Endothelial cell of umbilical vein (primary cell): Measurements from ENCODE around the gene TSSC4. TPM values are rescaled to one million over a fixed set of nuclear protein-coding genes. Genes with fewer than 3 reads are reported as not detected.

Experiments used
- BruUV-seq: library from RNA; stranded (reverse); fragments of 400-500 nt; replicated peaks from 2 replicates; lab custom pipeline; 2021; lab: Mats Ljungman, UMichigan
- CTCF ChIA-PET: fragments of 300-600, 350-600 bp; sonication (Branson Sonifier 250); formaldehyde crosslinking; loops from one replicate; lab custom pipeline; 2021; ENCODE audit warnings: antibody characterized with exemption, inconsistent platforms; lab: Charles Lee
- POLR2A ChIA-PET: fragments of 300-600, 350-600 bp; sonication (Branson Sonifier 250); formaldehyde crosslinking; loops from one replicate; lab custom pipeline; 2021; ENCODE audit warnings: antibody characterized with exemption, inconsistent platforms; lab: Charles Lee
- DNase-seq: peaks from one replicate; pipeline ENCODE4 v3.0.0-alpha.2; 2011; ENCODE audit warnings: low read depth, low spot score
- FAIRE-seq: peaks from 2 replicates; lab custom pipeline; 2011; peaks lifted over from hg19 to GRCh38; lab: Jason Lieb, UNC
- H2AFZ ChIP-seq: 2 replicates; pipeline ENCODE4 v1.6.0; 2012; ENCODE audit warnings: low read depth, low read length, control low read depth, inconsistent platforms
- H3K27ac ChIP-seq: 2 replicates; pipeline ENCODE4 v1.5.1; 2011; ENCODE audit warnings: low read depth, mild to moderate bottlenecking, control low read depth, low read length, moderate library complexity; ENCODE audit not compliant: insufficient read depth
- H3K27me3 ChIP-seq, 2 experiments: 2 replicates each; pipeline versions ENCODE4 v1.6.0 to v1.6.1; 2011; ENCODE audit warnings: low read length in 2 of 2, mixed read lengths in 1 of 2; ENCODE audit not compliant: control insufficient read depth in 2 of 2, insufficient read depth in 2 of 2
- H3K36me3 ChIP-seq, 2 experiments: 2 replicates in 1 of 2; 3 replicates in 1 of 2; pipeline ENCODE4 v1.5.1; 2011; ENCODE audit warnings: low read length in 2 of 2, mild to moderate bottlenecking in 1 of 2, moderate library complexity in 1 of 2; ENCODE audit not compliant: control insufficient read depth in 2 of 2, insufficient read depth in 2 of 2; ENCODE audit errors: extremely low read depth in 1 of 2
- H3K4me1 ChIP-seq: 3 replicates; pipeline ENCODE4 v1.5.1; 2011; ENCODE audit warnings: mild to moderate bottlenecking, low read length; ENCODE audit not compliant: control insufficient read depth, insufficient read depth; ENCODE audit errors: extremely low read depth
- H3K4me2 ChIP-seq: 2 replicates; pipeline ENCODE4 v1.6.1; 2011; ENCODE audit warnings: low read length, control low read depth, mixed read lengths; ENCODE audit not compliant: insufficient read depth
- H3K4me3 ChIP-seq, 3 experiments: fragments of 200-600 bp in 1 of 3; sonication (generic), shearing (Covaris generic) in 1 of 3; replicated peaks in 1 of 3; 2 replicates each; pipeline ENCODE4 v1.5.1; 2011 to 2016; ENCODE audit warnings: control low read depth in 3 of 3, low read length in 3 of 3, mild to moderate bottlenecking in 2 of 3, inconsistent platforms in 1 of 3, low read depth in 1 of 3, moderate library complexity in 1 of 3; ENCODE audit not compliant: insufficient read depth in 1 of 3
- H3K79me2 ChIP-seq: 2 replicates; pipeline ENCODE4 v1.6.0; 2012; ENCODE audit warnings: low read length, inconsistent platforms; ENCODE audit not compliant: control insufficient read depth, insufficient read depth
- H3K9ac ChIP-seq: replicated peaks from 2 replicates; pipeline ENCODE3; 2011; ENCODE audit warnings: low read length, control low read depth; ENCODE audit not compliant: insufficient read depth; ENCODE audit errors: extremely low read depth
- H3K9me1 ChIP-seq: replicated peaks from 3 replicates; pipeline ENCODE4 v1.6.0; 2011; ENCODE audit warnings: mild to moderate bottlenecking, low read length; ENCODE audit not compliant: control insufficient read depth, insufficient read depth; ENCODE audit errors: extremely low read depth
- H3K9me3 ChIP-seq: replicated peaks from 2 replicates; pipeline ENCODE4 v1.5.1; 2012; ENCODE audit warnings: low read length, inconsistent platforms; ENCODE audit not compliant: control insufficient read depth, insufficient read depth
- H4K20me1 ChIP-seq: replicated peaks from 2 replicates; pipeline ENCODE3; 2011; ENCODE audit warnings: mild to moderate bottlenecking, low read length; ENCODE audit not compliant: control insufficient read depth, insufficient read depth; ENCODE audit errors: extremely low read depth
- CTCF ChIP-seq, 2 donors: IDR thresholded peaks; 1 replicate in 1 of 2; 2 replicates in 1 of 2; pipeline ENCODE4 v1.5.1; 2011; ENCODE audit warnings: low read length in 2 of 2, mild to moderate bottlenecking in 2 of 2, moderate library complexity in 2 of 2, control low read depth in 1 of 2, inconsistent platforms in 1 of 2, low read depth in 1 of 2; ENCODE audit not compliant: insufficient read depth in 1 of 2; ENCODE audit errors: extremely low read depth in 1 of 2
- EZH2 ChIP-seq: IDR thresholded peaks from 2 replicates; pipeline ENCODE4 v1.6.1; 2012; ENCODE audit warnings: borderline replicate concordance, low read depth, mild to moderate bottlenecking, moderate library complexity, low read length, inconsistent platforms; ENCODE audit not compliant: severe bottlenecking
- FOS ChIP-seq: IDR thresholded peaks from 2 replicates; pipeline ENCODE4 v1.6.1; 2011; ENCODE audit warnings: mild to moderate bottlenecking, low read length, moderate library complexity, borderline replicate concordance; ENCODE audit not compliant: insufficient read depth
- GATA2 ChIP-seq: IDR thresholded peaks from 2 replicates; pipeline ENCODE4 v1.7.0; 2011; ENCODE audit warnings: low read depth, mild to moderate bottlenecking, moderate library complexity, mixed read lengths, low read length; ENCODE audit not compliant: insufficient read length, insufficient read depth
- JUN ChIP-seq: IDR thresholded peaks from 2 replicates; pipeline ENCODE4 v1.6.1; 2011; ENCODE audit warnings: borderline replicate concordance, low read depth; ENCODE audit not compliant: insufficient read length, insufficient read depth
- MAX ChIP-seq: IDR thresholded peaks from 2 replicates; pipeline ENCODE4 v1.6.1; 2011; ENCODE audit not compliant: insufficient read depth, insufficient read length
- MYC ChIP-seq: IDR thresholded peaks from one replicate; pipeline ENCODE4 v1.6.1; 2011; ENCODE audit warnings: mild to moderate bottlenecking, low read depth, low read length
- POLR2A ChIP-seq: IDR thresholded peaks from 2 replicates; pipeline ENCODE4 v1.6.1; 2012; ENCODE audit warnings: low read depth, mild to moderate bottlenecking, control low read depth, low read length
- POLR2AphosphoS5 ChIP-seq: IDR thresholded peaks from 2 replicates; pipeline ENCODE4 v1.6.1; 2012; ENCODE audit warnings: low read depth, mild to moderate bottlenecking, control low read depth, low read length, moderate library complexity; ENCODE audit not compliant: insufficient read depth
- dilution Hi-C: fragments of 300-500 bp; cut with MboI; formaldehyde crosslinking; loops from one replicate; pipeline ENCODE4 v1.15.0; 2019; ENCODE audit warnings: low sequenced_read_pairs; ENCODE audit not compliant: extremely low pct_ligation_motif_present
- intact Hi-C: fragments of 100-400 bp; cut with micrococcal nuclease; formaldehyde crosslinking; loops from one replicate; pipeline ENCODE4 v1.10.0; 2022
- polyA plus RNA-seq, 4 experiments: library from polyadenylated mRNA; depleted of rRNA in 3 of 4; stranded (reverse) in 3 of 4; unstranded in 1 of 4; fragments of >200 nt; gene quantifications; 2 replicates each; pipeline versions ENCODE4 v1.2.1 to v1.2.3, GENCODE V29; 2011 to 2012; ENCODE audit warnings: missing spikeins in 1 of 4
- total RNA-seq: library from RNA; stranded (reverse); gene quantifications from 2 replicates; pipeline ENCODE4 v1.2.3, GENCODE V29; 2021

Gene TSSC4
- total and polyA plus RNA-seq, 2 donors (not counting 3 experiments of a cell fraction or from before 2014, with no cell fraction given) = 42.7 to 59.6 TPM

- intact Hi-C loops (no loop called here), dilution Hi-C loops (no loop called here)
- peak overlapping the region; percentile 79 for H3K4me2 ChIP-seq
- H3K27me3 ChIP-seq = no peaks in the 10 kb centered on the region
- H3K79me2 ChIP-seq = peaks cover 21% of the 10 kb centered on the region
- peaks cover 18% of the 10 kb centered on the region for H3K4me1 ChIP-seq
- peak overlapping the region; percentile 95 for H3K9ac ChIP-seq
- FAIRE-seq = no peak
- no TSS peak for BruUV-seq
- no peaks in the 10 kb centered on the region for H3K9me1 ChIP-seq
- ChIA-PET POLR2A (interaction anchor here (2.1 kb wide), 1 partner anchor 21 kb away, joined by 12 read pairs; no protein-coding TSS in a partner anchor), CTCF (interaction anchor here (2.8 to 5.0 kb wide), 4 partner anchors 16 to 93 kb away, joined by 18 to 42 read pairs (median 24); partner anchors contain the start of gene CD81)
- DNase-seq = no peak
- H4K20me1 ChIP-seq = no peaks in the 10 kb centered on the region
- H2AFZ ChIP-seq = no peak overlapping the region
- TF ChIP-seq JUN (no peak), GATA2 (no peak), MYC (no peak)
- H3K27ac ChIP-seq = peak overlapping the region; percentile 99
- peaks cover 7 to 42% of the 10 kb centered on the region in 2 experiments for H3K36me3 ChIP-seq
- H3K4me3 ChIP-seq = no peak overlapping the region
- H3K9me3 ChIP-seq = no peaks in the 10 kb centered on the region
These were observed 1.7 kb upstream of the TSSC4 start for GRCh38 chr11:2398664-2399355.

- peaks cover 17% of the 10 kb centered on the region for H3K79me2 ChIP-seq
- no peaks in the 10 kb centered on the region for H3K9me1 ChIP-seq
- H3K4me2 ChIP-seq = peak overlapping the region; percentile 79
- no peak for DNase-seq
- CTCF ChIA-PET = interaction anchor here (2.8 to 5.0 kb wide), 4 partner anchors 17 to 94 kb away, joined by 18 to 42 read pairs (median 24); partner anchors contain the start of gene CD81
- H3K27ac ChIP-seq = peak overlapping the region; percentile 99
- H3K9me3 ChIP-seq = no peaks in the 10 kb centered on the region
- peak overlapping the region; percentile 95 for H3K9ac ChIP-seq
- POLR2A ChIA-PET = interaction anchor here (1.7 to 2.1 kb wide), 2 partner anchors 21 to 23 kb away, joined by 10 to 12 read pairs; partner anchors contain the start of gene CD81
- dilution Hi-C loops = no loop called here
- H3K36me3 ChIP-seq = peaks cover 7 to 39% of the 10 kb centered on the region in 2 experiments
- H2AFZ ChIP-seq = no peak overlapping the region
- TF ChIP-seq JUN = no peak
- no peak for TF ChIP-seq MYC
- no peak for TF ChIP-seq CTCF (IDR thresholded peaks at IDR 0.05; ENCODE audit: extremely low read depth in 1 of 2, insufficient read depth in 1 of 2, low read depth in 1 of 2, low read length in 2 of 2)
- no peak for TF ChIP-seq POLR2A
- no peak for TF ChIP-seq POLR2AphosphoS5
- TF ChIP-seq FOS = no peak
- TF ChIP-seq EZH2 = no peak
- TF ChIP-seq MAX = no peak
- TF ChIP-seq GATA2 = no peak
- peak overlapping the region; percentile 43 to 54 (median 53) for H3K4me3 ChIP-seq
- H4K20me1 ChIP-seq = no peaks in the 10 kb centered on the region
- H3K27me3 ChIP-seq = no peaks in the 10 kb centered on the region
- intact Hi-C loops = loop anchor here (1.0 kb wide), 5 partner anchors 16 to 534 kb away; no protein-coding TSS in a partner anchor
- peaks cover 18% of the 10 kb centered on the region for H3K4me1 ChIP-seq
- no peak for FAIRE-seq
- BruUV-seq = TSS peak; percentile 67
These were observed 972 bp upstream of the TSSC4 start for GRCh38 chr11:2399488-2400068.
